Endothelial cell (in vitro differentiated cells): ENCODE results near the gene RNF144A. TPM values are rescaled to one million over a fixed set of nuclear protein-coding genes. Genes with fewer than 3 reads are reported as not detected.

Source experiments
- DNase-seq: peaks from one replicate; pipeline ENCODE4 v3.0.0; 2021; ENCODE audit warnings: low spot score
- H3K27ac Mint-ChIP-seq: one replicate; pipeline ENCODE4 v1.8.0; 2021; ENCODE audit warnings: mixed read lengths, inconsistent platforms; ENCODE audit not compliant: unreplicated experiment
- H3K27me3 Mint-ChIP-seq: one replicate; pipeline ENCODE4 v1.8.0; 2021; ENCODE audit warnings: mild to moderate bottlenecking, moderate library complexity, mixed read lengths, inconsistent platforms; ENCODE audit not compliant: unreplicated experiment
- H3K36me3 Mint-ChIP-seq: one replicate; pipeline ENCODE4 v1.8.0; 2021; ENCODE audit warnings: mild to moderate bottlenecking, low read depth, mixed read lengths, inconsistent platforms; ENCODE audit not compliant: unreplicated experiment
- H3K4me1 Mint-ChIP-seq: one replicate; pipeline ENCODE4 v1.8.0; 2021; ENCODE audit warnings: mild to moderate bottlenecking, mixed read lengths, inconsistent platforms; ENCODE audit not compliant: unreplicated experiment
- H3K4me3 Mint-ChIP-seq: one replicate; pipeline ENCODE4 v1.8.0; 2021; ENCODE audit warnings: mild to moderate bottlenecking, mixed read lengths, inconsistent platforms; ENCODE audit not compliant: unreplicated experiment
- H3K9me3 Mint-ChIP-seq: one replicate; pipeline ENCODE4 v1.8.0; 2021; ENCODE audit warnings: mixed read lengths, inconsistent platforms; ENCODE audit not compliant: unreplicated experiment
- total RNA-seq: library from RNA; stranded (reverse); fragmentation: NEBNext Ultra II Directional; extraction: Animal tissue kit (Norgen Biotek cat#: 25700); gene quantifications from one replicate; pipeline ENCODE4 v1.2.1, GENCODE V29; 2021; ENCODE audit not compliant: unreplicated experiment
- TF ChIP-seq, protein P1 (sequence below): fragments of 200-600 bp; sonication (generic); IDR thresholded peaks from one replicate; pipeline ENCODE4 v1.5.0; 2021; ENCODE audit warnings: antibody characterized with exemption; ENCODE audit not compliant: unreplicated experiment

RNF144A gene
- total RNA-seq, 1 donor from 2014 or later: 81.3 TPM

DNA sequence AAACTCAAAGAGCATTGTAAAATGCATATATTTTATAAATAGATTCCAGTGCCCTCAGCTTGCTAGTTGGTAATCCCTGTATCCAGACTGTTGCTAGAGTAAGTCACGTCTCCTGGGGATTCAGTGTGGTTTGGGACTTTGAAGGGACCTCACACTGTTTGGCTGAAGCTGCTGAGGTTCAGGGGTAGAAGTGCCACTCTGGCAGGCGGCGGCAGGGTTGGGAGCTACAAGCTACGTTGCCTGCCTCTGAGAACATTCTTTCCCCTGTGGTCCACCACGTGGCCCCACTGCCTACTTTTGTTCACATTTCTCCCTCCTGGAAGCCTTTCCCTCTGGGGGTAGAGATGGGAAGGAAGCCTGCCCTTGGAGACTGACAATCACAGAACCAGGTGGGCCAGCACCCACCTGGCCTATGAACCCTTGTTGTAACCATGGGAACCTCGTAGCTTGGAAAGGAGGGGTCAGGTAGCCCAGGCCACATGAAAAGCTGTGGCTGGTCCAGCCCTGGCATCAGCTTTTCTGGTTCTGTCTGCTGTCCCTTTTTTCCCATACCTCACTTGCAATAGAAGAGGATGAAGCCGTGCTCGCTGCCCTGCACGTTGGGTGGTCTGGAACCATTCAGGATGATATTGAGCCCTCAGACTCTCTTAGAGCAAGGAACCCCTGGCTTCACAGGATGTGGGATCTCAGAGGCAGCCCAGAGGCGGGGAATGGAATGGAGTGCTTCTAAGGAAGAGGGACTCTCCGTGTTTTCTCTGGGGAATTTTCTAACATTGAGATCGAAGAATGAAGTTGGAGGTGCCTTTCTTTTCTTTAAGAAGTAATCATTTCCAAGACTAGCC is 2.9 kb downstream of the RNF144A start:
- DNase-seq: no peak
- Mint-ChIP-seq H3K27ac (no peak overlapping the region), H3K4me3 (no peak overlapping the region), H3K9me3 (no peaks in the 10 kb centered on the region), H3K36me3 (peaks cover 17% of the 10 kb centered on the region), H3K4me1 (peaks cover 47% of the 10 kb centered on the region), H3K27me3 (peaks cover 16% of the 10 kb centered on the region)
- TF ChIP-seq, protein P1, sequence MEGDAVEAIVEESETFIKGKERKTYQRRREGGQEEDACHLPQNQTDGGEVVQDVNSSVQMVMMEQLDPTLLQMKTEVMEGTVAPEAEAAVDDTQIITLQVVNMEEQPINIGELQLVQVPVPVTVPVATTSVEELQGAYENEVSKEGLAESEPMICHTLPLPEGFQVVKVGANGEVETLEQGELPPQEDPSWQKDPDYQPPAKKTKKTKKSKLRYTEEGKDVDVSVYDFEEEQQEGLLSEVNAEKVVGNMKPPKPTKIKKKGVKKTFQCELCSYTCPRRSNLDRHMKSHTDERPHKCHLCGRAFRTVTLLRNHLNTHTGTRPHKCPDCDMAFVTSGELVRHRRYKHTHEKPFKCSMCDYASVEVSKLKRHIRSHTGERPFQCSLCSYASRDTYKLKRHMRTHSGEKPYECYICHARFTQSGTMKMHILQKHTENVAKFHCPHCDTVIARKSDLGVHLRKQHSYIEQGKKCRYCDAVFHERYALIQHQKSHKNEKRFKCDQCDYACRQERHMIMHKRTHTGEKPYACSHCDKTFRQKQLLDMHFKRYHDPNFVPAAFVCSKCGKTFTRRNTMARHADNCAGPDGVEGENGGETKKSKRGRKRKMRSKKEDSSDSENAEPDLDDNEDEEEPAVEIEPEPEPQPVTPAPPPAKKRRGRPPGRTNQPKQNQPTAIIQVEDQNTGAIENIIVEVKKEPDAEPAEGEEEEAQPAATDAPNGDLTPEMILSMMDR: no peak

DNA sequence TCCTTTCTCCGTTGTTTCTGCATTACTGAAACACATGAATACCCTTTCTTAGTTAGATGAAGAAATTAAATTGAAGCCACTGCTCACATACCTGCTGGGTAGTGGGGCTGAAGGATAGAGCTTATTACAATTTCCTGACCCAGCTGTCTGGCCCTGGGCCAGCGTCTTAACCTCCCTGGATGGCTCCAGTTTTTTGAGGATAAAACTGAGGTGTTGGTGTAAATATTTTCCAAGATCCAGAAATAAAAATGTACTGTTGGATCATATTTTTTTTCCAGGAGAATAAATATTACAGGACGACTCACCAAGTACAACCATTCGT is 3.5 kb downstream of the RNF144A start:
- no peak overlapping the region for H3K4me3 Mint-ChIP-seq
- TF ChIP-seq, protein P1: no peak
- peaks cover 17% of the 10 kb centered on the region for H3K36me3 Mint-ChIP-seq
- DNase-seq: no peak
- H3K4me1 Mint-ChIP-seq: peaks cover 51% of the 10 kb centered on the region
- H3K9me3 Mint-ChIP-seq: no peaks in the 10 kb centered on the region
- H3K27me3 Mint-ChIP-seq: peaks cover 20% of the 10 kb centered on the region
- H3K27ac Mint-ChIP-seq: no peak overlapping the region

DNA sequence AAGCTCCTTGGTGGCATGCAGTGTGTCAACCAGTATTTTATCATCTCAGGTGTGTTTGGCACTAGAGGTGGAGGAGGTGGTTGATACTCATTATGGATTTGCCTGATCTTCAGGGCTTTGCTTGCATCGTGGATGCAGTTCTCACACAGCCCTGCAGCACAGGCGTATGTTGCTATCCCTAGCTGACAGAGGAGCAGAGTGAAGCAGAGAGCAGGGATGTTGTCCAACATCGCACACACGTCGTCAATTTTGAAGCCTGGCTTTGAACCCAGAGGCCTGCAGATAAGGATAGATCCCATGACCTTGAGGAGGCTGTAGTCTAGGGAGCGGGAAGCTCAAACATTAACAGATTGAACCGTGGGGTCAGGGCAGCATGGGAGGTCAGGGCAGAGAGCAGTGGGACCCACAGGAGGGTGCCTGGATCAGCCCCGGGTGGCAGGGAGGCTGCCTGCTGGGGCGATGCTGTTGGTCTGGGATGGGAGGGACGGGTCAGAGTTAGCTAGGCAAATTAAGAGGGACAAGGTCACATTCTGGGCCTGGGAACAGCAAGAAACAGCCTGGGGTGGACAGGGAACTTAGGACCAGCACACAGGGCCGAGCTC is 4.2 kb downstream of the RNF144A start:
- Mint-ChIP-seq H3K27ac (no peak overlapping the region), H3K27me3 (peaks cover 20% of the 10 kb centered on the region), H3K36me3 (peaks cover 17% of the 10 kb centered on the region), H3K9me3 (no peaks in the 10 kb centered on the region), H3K4me3 (no peak overlapping the region), H3K4me1 (peaks cover 51% of the 10 kb centered on the region)
- TF ChIP-seq, protein P1: no peak
- DNase-seq: no peak

DNA sequence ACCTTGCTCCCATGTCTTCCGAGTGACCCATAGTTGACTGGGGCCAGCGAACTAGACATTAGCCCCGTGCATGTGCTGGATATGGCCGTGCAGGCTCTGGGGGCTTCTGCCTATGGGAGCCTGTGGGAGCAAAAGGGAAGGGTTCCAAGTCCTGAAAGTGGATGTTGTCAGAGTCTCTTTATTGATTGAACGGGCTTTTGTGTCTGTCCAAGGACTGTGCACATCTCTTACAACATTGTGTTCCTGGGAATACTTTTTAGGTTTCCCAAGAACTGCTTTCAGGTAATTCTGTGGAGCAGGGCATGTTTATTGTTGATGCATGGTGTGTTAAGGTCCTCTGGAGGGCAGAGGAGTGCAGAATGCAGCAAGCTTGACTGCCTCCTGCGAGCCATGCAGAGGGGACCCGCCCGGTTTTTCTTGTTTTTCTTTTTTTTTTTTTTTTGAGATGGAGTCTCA is 5.0 kb downstream of the RNF144A start:
- Mint-ChIP-seq H3K9me3 (no peaks in the 10 kb centered on the region), H3K4me1 (peaks cover 56% of the 10 kb centered on the region)
- no peak for DNase-seq

More for the DNA sequence above, 5.0 kb downstream of the RNF144A start:
- Mint-ChIP-seq H3K27me3 (peaks cover 20% of the 10 kb centered on the region), H3K27ac (no peak overlapping the region), H3K4me3 (no peak overlapping the region), H3K36me3 (peaks cover 17% of the 10 kb centered on the region)
- TF ChIP-seq, protein P1: no peak
